ENCODE measurements around the gene CNR1.
"Not testable (repeated sequence)": the region's sequence is repeated elsewhere in the genome, so short reads cannot be mapped to it uniquely, and the experiment has no call there.

CNR1 gene

DNA sequence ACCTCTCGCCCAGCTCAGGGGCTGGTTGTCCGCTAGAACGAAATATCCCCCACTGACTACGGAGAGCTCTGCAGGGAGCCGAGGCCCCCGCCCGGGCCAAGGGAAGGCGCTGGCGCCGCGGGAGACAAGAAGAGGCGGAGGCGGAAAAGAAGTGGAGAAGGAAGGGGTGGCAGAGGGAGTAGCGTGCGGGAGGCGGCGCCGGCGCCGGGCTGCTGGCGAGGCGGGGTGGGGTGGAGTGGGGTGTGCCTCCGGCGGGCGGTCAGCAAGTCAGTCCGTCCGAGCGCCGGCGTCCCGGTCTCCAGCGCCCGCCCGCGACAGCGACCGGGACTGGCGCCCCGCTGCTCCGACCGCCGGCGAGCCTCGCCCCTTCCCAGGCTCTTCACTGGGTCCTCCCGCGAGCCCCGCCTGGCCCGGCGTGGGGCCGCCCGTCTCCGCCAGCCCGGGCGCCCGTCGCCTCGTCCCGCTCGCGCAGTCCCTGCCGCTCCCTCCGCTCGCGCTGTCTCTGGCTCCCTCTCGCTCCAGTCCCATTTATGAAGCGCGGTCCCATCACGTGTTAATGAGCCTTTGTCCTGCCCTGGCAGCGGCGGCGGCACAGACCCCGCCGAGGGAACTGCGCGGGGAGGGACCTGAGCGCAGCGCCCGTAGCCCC lies at the start of gene CNR1:
TSS of gene CNR1 (minus strand) at position 504 of the 649 bp plus-strand sequence. CDS start 21,073 bp downstream, outside the sequence.
- DNase-seq (ENCODE audit: low spot score): no peak

DNA sequence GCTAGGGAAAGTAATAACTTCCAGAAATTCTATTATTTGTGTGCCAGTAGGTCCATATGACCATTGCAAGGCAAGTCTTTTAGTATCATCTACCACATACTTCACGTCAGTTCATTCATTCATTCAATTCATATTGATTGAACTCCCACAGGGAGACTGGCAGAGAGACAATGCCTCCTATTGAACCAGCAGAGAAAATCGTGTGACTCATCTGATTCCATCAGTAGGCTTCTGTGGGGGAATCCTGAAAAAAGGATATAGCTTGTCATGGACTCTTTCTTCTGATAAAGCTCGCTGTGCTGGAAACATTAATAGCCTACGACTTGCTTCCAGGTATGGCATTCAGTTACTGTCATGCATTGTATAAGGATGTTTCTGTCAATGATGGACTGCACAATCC lies 45.3 kb upstream of the CNR1 start:
- DNase-seq (ENCODE audit: low spot score): no peak

DNA sequence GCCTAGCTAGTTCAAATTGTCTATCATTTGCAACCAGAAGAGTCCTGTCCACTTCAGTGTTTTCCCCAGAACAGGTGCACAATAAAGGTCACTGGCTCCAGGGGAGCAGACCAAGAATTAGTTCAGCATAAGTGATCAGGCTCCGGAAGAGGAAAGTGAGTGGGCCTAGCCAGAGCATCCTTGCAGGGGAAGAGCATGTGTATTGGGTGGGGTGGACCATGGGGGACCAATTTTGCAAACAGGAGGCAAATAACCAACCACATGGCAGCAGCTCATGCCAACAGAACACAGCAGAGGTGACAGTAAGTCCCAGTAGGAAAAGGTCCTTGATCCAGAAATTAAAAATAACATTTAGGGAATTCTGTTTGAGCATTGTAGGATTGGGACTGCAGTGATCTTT lies 43.2 kb upstream of the CNR1 start:
- no peak for DNase-seq (ENCODE audit: low spot score)

DNA sequence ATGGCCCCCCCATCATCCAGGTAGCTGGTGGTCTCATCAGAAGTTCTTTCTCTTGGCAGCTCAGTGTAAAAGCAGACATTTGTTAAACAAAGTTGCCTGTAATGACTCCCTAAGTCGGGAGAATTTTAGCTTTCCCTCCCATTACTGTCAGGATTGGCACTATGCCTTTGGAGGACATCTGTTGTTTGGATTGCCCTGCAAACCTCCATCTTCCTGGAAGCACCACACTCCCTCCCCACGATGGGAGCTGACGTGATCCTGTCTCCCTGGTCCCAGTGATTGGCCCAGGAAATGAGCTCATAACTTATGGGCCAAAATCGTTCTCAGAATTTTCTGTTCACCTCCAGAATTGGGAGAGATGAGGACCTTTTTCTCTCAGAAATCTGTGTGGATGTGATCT lies 42.6 kb upstream of the CNR1 start:
- no peak for DNase-seq (ENCODE audit: low spot score)

DNA sequence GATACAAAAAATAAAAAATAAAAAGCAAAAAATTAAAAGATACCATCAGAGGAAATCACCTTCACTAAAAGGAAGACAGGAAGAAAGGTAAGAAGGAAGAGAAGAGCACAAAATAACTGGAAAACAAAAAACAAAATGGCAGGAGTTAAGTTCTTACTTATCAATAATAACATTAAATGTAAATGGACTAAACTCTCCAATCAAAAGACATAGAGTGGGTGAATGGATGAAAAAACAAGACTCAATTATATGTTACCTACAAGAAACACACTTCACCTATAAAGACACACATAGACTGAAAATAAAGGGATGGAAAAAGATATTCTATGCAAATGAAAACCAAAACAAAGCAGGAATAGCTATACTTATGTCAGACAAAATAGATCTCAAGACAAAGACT lies 35.6 kb upstream of the CNR1 start:
- not testable (repeated sequence) for DNase-seq (ENCODE audit: low spot score)

DNA sequence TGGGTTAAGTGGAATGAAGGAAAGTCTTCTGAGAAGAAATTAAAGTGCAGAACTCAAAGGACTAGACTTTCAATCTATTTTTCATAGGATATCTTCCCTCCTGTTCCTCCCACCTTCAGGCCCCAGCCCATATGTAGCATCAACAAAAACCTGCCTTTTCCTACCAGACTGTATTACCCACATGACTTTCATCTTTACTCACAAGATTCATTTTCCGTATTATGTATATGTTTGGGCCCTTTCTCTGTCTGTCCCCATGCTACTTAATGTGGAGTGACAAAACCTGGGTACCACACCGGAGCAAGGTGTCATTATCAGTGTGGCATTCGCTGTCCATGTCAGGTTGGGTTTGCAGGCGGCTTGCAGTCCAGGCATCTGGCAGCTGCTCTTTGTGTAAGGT lies 18.8 kb upstream of the CNR1 start:
- DNase-seq (ENCODE audit: low spot score): no peak

DNA sequence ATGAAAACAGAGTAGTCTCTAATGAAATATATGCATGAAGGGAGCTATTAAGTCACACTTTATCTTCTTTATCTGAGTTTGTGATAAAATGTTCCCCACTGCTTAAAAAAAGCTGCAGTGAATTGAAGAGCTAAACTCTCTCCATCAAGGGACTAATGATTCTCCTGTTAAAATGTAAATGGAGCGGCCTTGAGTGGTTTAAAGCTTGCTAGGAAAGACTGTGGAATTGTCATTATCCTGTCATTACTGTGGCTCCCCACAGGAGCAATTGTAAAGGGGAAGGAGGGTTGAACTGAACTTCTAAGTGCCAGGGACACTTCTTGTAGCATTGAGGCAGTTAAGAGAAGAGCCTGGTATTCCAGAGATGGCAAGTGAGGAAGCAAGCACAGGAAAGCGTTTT lies 17.3 kb upstream of the CNR1 start:
- no peak for DNase-seq (ENCODE audit: low spot score)

DNA sequence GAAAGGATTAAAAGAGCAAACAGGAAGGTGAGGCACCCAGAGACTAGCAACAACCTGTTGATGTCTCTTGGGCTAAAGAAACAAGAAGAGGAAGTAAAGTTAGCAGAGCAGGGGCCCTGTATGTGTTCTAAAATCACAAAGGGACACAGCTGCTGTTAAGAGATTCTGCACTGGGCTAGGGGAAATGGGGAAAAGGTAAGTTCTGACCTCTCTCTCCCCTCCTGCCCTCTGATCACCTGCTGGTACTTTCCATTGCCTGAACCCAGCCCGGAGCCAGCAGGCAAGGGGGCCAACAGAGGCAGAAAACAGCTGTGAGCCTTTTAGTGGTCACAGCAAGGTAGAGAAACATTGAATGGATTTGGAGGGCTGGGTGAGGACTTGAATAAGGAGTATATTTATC lies 13.5 kb upstream of the CNR1 start:
- no peak for DNase-seq (ENCODE audit: low spot score)

DNA sequence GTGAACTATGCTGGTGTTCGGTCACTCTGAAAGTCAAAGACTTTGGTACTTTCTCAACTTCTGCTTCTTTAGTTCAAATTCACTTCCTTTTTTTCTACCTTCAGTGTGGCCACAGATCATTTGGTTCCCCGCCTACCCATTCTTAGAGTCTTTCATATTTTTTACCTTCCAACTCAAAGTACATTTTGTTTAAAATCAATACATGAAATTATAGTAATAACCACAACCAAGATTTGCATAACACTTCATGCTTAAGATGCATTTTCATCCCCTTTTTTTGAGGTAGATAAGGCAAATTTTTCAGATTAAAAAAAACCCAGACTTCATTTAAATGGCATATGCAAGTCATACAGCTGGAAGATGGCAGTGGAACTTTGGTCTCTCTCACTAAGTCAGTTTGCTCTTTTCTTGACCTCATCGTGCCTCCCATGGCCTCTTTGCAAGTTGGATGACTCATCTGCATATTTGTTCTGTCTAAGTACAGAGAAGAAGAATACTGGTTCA lies 11.9 kb upstream of the CNR1 start:
- DNase-seq (ENCODE audit: low spot score): no peak

DNA sequence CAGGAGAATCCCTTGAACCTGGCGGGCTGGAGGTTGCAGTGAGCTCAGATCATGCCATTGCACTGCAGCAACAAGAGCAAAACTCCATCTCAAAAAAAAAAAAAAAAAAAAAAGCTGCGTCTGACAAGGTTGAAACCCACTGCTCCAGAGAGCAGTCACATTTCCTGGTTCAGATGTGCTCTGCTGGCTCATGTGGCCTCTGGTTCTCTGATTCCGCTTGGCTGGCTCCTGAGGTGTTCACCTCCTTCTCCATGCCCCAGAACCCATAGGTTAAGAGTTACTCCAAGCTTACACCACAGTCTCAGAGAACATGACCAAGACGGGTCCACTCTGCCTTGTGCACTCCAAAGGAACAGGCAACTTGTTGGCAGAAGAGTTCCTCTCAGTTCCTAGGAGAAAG lies 8.8 kb upstream of the CNR1 start:
- no peak for DNase-seq (ENCODE audit: low spot score)

DNA sequence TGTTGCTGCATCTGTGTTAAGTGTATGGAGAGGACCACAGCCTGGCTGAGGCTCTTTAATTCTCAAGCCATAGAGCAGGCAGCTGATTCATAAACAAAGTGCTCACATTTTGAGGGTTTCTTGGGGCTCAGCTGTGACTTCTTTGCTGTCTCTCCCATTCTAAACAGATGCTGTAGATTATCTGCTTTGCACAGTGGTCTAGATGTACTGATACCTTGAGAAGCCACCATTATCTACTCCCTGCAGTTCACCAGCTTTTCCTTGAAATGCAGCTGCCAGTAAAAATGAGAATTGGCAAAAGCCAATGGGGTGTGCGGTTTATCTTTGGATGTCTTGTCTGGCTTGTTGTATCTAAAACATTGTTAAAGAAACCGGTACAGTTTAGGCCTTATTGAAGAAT lies 5.2 kb upstream of the CNR1 start:
- no peak for DNase-seq (ENCODE audit: low spot score)

DNA sequence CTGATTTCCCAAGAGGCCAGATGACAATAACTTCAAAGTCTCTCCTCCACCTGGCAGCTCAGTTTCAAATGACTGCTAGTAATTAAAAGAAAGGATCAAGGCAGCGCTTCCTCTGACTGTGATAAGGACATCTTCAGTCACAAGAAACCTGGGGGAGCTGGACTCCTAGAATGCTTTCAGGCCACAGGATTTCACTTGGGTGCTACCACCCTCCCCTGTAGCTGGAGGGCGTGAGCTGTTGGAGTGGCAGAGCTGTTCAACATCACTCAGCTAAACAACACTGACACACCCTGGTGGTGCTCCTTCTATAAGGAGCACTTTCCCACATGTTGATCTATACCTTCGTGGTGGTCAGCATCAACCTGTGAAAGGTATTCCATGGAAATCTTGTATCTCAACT lies 2.2 kb upstream of the CNR1 start:
- no peak for DNase-seq (ENCODE audit: low spot score)

DNA sequence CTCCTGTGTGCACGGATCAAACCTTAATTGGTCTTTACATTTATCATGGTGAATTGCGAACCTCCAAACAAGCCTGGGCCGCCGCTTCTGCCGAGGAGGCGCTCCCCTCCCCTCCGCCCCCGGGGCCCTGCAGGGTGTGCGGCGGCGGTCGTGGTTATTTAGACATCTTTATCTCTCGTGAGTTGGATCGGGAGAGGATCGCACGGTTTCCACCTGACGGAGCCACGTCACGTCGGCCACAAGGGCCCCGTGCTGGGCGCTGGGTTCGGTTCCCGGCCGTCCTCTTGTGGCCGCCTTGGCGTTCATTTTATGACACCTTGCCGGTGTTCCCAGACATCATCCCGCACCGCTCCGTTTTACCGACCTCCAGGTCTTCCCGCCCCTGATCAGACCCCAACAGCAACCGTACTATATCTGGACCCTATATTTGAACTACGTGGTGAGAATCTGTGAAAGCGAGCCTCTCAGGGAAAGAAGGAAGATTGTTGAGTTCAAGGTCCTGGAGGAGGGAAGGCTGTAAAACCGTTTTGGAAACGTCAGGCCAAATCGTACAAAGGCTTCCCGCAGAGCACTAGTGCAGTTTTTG lies 1.3 kb upstream of the CNR1 start:
- DNase-seq (ENCODE audit: low spot score): no peak

DNA sequence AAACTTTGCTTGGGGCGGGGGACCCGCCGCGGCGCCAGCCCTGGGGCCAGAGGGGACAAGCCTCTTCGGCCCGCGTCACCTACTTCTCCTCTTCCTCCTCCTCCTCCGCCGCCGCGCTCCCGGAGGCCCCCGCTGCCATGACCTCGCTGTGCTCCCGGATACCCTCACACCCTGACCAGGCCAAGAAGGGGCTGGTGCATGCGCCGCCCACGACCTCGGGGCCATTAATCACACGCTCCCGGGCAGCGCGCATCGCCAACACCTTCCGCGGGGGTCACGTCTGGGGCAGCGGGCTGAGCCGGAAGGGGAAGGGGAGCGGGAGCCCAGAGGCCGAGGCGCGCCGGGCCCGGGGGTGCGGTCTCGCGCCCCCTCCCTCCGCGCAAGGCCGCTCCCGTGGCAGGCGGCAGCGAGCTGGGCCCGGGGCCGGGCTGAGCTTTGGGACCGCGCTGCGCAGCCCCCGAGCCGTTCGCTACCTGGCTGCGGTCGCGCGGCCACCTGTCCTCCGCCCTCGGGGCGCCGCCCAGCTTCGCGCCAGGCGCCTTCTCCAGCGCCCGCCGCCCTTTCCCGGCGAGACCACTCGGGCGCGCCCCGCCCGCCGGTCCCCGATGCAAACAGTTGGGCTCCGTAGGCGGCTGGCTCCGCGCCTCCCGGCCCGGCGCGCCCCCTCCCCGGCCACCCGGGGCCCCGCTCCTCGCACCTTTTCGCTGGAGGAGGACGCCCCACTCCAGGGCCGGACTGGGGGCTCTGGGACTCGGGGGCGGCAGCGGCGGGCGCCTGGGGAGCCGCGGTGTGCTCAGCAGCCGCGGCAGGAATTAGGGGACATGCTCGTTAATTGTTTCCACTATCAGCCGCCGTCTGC lies 575 bp upstream of the CNR1 start:
- DNase-seq (ENCODE audit: low spot score): no peak

DNA sequence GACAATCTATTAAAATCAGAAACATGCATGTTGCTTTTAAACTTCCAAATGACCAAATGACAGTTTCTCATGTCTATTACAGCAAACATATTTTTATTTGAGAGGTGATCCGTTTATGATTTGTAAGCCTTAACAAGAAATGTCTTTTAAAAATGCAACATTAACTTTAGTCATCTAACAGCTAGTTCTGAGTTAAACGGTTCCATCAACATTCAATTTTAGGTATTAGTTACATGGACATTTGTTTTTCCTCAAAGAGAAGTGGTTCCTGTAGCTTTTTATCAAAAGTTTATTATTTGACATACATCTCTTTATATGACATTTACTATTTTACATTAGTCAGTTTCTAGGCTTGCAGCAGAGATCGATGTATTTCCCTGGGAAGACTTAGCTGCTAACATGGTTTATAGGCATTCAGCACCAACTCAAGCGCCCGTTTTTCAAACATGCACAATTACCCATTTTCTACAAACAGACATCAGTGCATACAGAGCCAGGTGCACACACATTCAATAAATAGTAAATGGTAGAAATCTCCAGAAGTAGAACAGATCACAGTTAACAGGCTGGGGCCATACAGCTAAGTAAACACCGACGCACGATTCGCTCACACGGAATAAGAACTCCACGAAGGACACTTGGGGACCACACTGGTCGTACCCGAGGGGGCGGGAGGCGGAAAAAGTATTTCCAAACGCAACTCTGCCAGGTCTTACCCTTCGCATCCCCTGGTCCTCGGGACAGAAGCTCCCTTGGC lies 882 bp downstream of the CNR1 start:
- no peak for DNase-seq (ENCODE audit: low spot score)

DNA sequence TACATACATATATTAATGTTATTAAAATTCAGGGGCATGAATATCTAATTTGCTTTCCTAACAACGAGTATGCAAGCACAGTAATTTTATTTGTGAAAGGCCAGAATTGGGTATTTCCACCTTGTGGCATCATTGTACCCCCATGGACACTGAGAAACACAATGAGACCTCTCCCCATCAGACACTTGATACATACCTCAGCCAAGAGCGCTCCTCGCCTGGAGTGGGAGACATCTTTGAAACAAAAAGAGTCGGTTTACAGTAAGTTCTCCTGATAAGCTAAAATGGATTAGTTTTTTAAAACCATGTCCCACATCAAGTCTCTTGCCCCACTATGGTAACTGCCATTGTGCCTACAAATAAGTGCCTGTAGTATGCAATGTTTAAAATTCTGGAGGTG lies 2.1 kb downstream of the CNR1 start:
- no peak for DNase-seq (ENCODE audit: low spot score)

DNA sequence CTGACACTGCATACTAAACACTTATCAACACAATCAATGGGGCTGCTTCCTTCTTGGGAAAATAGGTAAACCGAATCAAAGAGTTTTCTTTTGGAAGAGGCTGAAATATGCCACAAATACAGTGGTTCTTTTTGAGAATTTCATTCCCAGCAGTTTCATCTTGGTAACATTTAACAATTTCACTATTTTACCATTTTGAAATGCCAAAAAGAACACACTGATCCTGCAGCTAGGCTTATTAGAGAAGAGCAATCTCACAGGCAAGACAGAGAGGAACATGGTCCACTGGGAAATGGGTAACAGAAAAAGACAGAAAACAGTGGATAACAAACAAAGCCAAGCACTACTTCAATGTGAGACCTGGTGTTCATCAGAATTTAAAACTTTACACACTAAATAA lies 2.5 kb downstream of the CNR1 start:
- no peak for DNase-seq (ENCODE audit: low spot score)

DNA sequence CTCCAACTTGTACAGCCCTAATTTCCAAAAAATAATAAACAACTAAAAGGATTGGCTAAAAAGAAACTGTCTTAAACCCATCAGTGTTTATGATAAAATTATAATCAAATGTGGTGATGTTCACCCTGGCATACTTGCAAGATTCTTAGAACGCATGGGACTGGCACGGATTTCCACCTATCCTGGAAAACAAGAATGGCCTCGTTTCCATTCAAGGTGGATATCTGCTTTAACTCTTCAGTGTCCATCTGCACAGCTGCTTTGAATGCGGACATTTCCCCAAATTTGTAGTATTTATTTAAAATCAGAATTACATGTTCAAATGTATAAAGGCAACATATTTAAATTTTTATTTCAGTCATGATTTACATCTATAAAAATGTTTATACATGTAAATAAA lies 4.2 kb downstream of the CNR1 start:
- no peak for DNase-seq (ENCODE audit: low spot score)

DNA sequence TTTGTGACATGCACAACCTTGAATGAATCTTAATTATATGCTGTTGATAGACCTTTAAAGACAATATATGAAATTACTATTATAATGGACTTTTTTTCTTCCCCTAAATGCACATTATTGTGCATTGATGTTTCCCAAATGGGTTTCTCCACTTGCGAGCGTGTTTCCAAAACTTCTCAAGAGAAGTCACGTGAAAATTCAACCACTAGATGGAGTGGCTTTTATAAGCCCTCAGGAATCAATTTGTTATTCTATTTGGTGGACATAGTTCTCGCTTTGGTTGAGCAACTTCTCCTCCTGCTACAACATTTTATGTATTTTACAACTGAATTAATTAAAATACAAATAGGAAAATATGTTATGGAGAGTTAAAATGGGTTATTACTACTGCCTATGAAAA lies 9.0 kb downstream of the CNR1 start:
- DNase-seq (ENCODE audit: low spot score): no peak

DNA sequence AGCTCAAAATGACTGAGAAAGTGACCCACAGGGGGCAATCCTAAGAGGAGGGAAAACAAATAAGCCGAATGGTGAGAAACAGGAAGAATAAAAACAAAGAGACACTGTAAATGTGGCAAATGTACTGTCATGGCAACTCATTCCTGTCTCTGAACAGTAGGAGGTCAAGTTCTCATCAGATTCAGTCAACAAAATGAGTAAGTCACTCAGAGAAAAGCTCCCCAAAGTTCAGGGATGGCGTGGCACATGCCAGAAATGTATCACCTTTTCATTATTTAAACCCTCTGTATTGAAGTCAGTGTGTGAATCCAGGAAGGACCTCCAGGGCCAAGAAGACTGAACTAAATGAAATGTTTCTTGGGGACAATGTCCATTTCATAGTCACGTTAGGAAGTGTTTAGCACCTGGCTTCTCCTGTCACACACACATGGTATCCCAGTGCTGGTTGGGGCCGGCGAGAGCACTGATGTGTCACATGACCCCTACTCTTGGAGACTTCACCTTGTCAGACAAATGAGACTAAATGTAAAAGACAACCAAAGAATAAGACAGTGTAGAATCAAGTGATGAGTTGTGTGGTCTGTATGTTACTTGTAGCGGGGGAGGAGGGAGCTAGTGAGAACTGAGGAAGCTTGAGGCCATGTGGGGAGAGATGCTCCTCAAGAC lies 20.7 kb downstream of the CNR1 start:
- no peak for DNase-seq (ENCODE audit: low spot score)

DNA sequence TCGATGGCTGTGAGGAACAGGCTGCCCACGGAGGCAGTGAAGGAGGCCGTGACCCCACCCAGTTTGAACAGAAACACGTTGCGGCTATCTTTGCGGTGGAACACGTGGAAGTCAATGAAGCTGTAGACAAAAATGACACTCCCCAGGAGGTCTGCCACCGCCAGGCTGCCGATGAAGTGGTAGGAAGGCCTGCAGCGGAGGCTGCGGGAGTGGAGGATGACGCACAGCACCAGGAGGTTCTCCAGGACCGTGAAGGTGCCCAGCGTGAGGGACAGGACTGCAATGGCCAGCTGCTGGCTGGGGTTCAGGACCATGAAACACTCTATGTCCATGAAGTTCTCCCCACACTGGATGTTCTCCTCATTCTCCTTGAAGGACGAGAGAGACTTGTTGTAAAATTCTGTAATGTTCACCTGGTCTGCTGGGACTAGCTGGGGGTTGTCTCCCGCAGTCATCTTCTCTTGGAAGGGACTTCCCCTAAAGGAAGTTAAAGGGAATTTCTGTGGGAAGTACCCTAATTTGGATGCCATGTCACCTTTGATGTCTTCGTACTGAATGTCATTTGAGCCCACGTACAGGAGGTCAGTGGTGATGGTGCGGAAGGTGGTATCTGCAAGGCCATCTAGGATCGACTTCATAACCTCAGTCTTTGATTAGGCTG lies 21.4 kb downstream of the CNR1 start:
- no peak for DNase-seq (ENCODE audit: low spot score)

Measured in hematopoietic multipotent progenitor cell treated with erythropoietin and hydrocortisone succinate and interleukin-3 and kit ligand, for 15 days (in vitro differentiated cells).